SK-N-MC (cell line): ENCODE data around the gene VN1R5.

Experiments
- EZH2 ChIP-seq: fragments of 200-600 bp; sonication (generic); IDR thresholded peaks from one replicate; pipeline ENCODE4 v1.6.1; 2017; ENCODE audit warnings: antibody characterized with exemption
- FOXP2 ChIP-seq: optimal IDR thresholded peaks from 2 replicates; pipeline ENCODE3; 2011; ENCODE audit warnings: mild to moderate bottlenecking, moderate library complexity; ENCODE audit not compliant: insufficient read depth; ENCODE audit errors: extremely low read length, control extremely low read depth
- POLR2AphosphoS5 ChIP-seq: IDR thresholded peaks from 2 replicates; pipeline ENCODE4 v1.6.1; 2012; ENCODE audit warnings: mild to moderate bottlenecking, low read depth, low read length, borderline replicate concordance

- TF ChIP-seq EZH2 (no peak), FOXP2 (no peak), POLR2AphosphoS5 (no peak)
Measured at GRCh38 chr1:247287460-247287859, 31.6 kb downstream of the VN1R5 start.
